Hematopoietic multipotent progenitor cell (in vitro differentiated cells): Measurements from ENCODE around the gene ZNF708. TPM values are rescaled to one million over a fixed set of nuclear protein-coding genes. Genes with fewer than 3 reads are reported as not detected.
"Not testable (repeated sequence)": the region's sequence is repeated elsewhere in the genome, so short reads cannot be mapped to it uniquely, and the experiment has no call there.

ENCODE experiments used
- DNase-seq, 3 donors: peaks; one replicate each; pipeline ENCODE4 v3.0.0-alpha.2; 2011 to 2015; ENCODE audit warnings: low read depth in 2 of 3, low spot score in 2 of 3
- total RNA-seq: library from RNA; depleted of rRNA; stranded (reverse); fragments of >200 nt; gene quantifications from one replicate; pipeline ENCODE4 v1.2.3, GENCODE V29; 2012

ZNF708 gene
- total RNA-seq, result 7.3 TPM

- DNase-seq, result peak; percentile 44 to 95 (median 87)
Measured at GRCh38 chr19:21328885-21329605, at the start of gene ZNF708. TSS of gene ZNF708 (minus strand) at chr19:21329410. CDS start at chr19:21329212, 198 bp downstream.

GRCh38 chr19:21362291-21362690, 33.1 kb upstream of the ZNF708 start:
- DNase-seq, result no peak

GRCh38 chr19:21358768-21359451, 29.7 kb upstream of the ZNF708 start, which contains the start of gene ZNF738:
TSS of gene ZNF738 (plus strand) at chr19:21359000. CDS start at chr19:21359141, 141 bp downstream.
- DNase-seq, result peak; percentile 48 to 96 (median 92)

GRCh38 chr19:21352830-21353229, 23.6 kb upstream of the ZNF708 start:
- no peak for DNase-seq

GRCh38 chr19:21344841-21345240, 15.6 kb upstream of the ZNF708 start:
- DNase-seq, result not testable (repeated sequence)

GRCh38 chr19:21335721-21336120, 6.5 kb upstream of the ZNF708 start:
- no peak for DNase-seq

- peak in 2 of 3 donors; percentile 14 to 36 for DNase-seq
Measured at GRCh38 chr19:21328406-21328805, 804 bp downstream of the ZNF708 start.

- DNase-seq, result no peak
Measured at GRCh38 chr19:21326169-21326568, 3.0 kb downstream of the ZNF708 start.

- DNase-seq, result no peak
Measured at GRCh38 chr19:21323000-21323399, 6.2 kb downstream of the ZNF708 start.

GRCh38 chr19:21322528-21322927, 6.7 kb downstream of the ZNF708 start:
- no peak for DNase-seq

- DNase-seq, result no peak
Measured at GRCh38 chr19:21321996-21322395, 7.2 kb downstream of the ZNF708 start.

GRCh38 chr19:21321134-21321533, 8.1 kb downstream of the ZNF708 start:
- no peak for DNase-seq

GRCh38 chr19:21317821-21318220, 11.4 kb downstream of the ZNF708 start:
- DNase-seq, result no peak

- DNase-seq, result no peak
Measured at GRCh38 chr19:21314676-21315075, 14.5 kb downstream of the ZNF708 start.

GRCh38 chr19:21312807-21313206, 16.4 kb downstream of the ZNF708 start:
- DNase-seq, result not testable (repeated sequence)

- no peak for DNase-seq
Measured at GRCh38 chr19:21308773-21309172, 20.4 kb downstream of the ZNF708 start.

- not testable (repeated sequence) for DNase-seq
Measured at GRCh38 chr19:21306881-21307479, 22.2 kb downstream of the ZNF708 start.

- not testable (repeated sequence) for DNase-seq
Measured at GRCh38 chr19:21293768-21294167, 35.4 kb downstream of the ZNF708 start.

- no peak for DNase-seq
Measured at GRCh38 chr19:21269813-21270212, 59.4 kb downstream of the ZNF708 start.

- DNase-seq, result no peak
Measured at GRCh38 chr19:21264891-21265290, 64.3 kb downstream of the ZNF708 start.

- DNase-seq, result no peak
Measured at GRCh38 chr19:21264416-21264815, 64.8 kb downstream of the ZNF708 start.
